Measurements from ENCODE around the gene AOPEP.

Gene AOPEP

GRCh38 chr9:94912700-94913249, 186.3 kb downstream of the AOPEP start:
- H3K27ac ChIP-seq (ENCODE audit: low read depth, low read length): no peak overlapping the region
- H3K4me3 ChIP-seq (ENCODE audit: low read length): no peak overlapping the region
- TF ChIP-seq EZH2phosphoT487 (IDR thresholded peaks at IDR 0.05; ENCODE audit: borderline replicate concordance, low read length) (no peak), CTCF (IDR thresholded peaks at IDR 0.05; ENCODE audit: low read depth, low read length, poor library complexity, severe bottlenecking) (no peak)
- no peak overlapping the region for H3K4me2 ChIP-seq (ENCODE audit: low read length)
- no peaks in the 10 kb centered on the region for H3F3A ChIP-seq (ENCODE audit: control insufficient read depth, insufficient read depth)
- H4K20me1 ChIP-seq (ENCODE audit: control insufficient read depth, insufficient read depth, low read depth, low read length): 0 out of 2 replicates have a peak, but pooled peaks cover 6% of the 10 kb centered on the region
- no peaks in the 10 kb centered on the region for H3K4me1 ChIP-seq (ENCODE audit: control insufficient read depth, low read length)
- no peaks in the 10 kb centered on the region for H3K9me3 ChIP-seq (ENCODE audit: control insufficient read depth, insufficient read depth, low read length)
- no peaks in the 10 kb centered on the region for H3K36me3 ChIP-seq (ENCODE audit: control insufficient read depth, low read length)
- no peaks in the 10 kb centered on the region for H3K79me2 ChIP-seq (ENCODE audit: control insufficient read depth, low read length)
- no peaks in the 10 kb centered on the region for H3K27me3 ChIP-seq (ENCODE audit: control insufficient read depth, low read length)
- no peaks in the 10 kb centered on the region for H3K9me2 ChIP-seq (replicated peaks; ENCODE audit: control insufficient read depth, low read length)

GRCh38 chr9:94913550-94913949, 187.1 kb downstream of the AOPEP start:
- H3K4me3 ChIP-seq (ENCODE audit: low read length): no peak overlapping the region
- no peaks in the 10 kb centered on the region for H3K36me3 ChIP-seq (ENCODE audit: control insufficient read depth, low read length)
- no peaks in the 10 kb centered on the region for H3K9me3 ChIP-seq (ENCODE audit: control insufficient read depth, insufficient read depth, low read length)
- no peaks in the 10 kb centered on the region for H3K27me3 ChIP-seq (ENCODE audit: control insufficient read depth, low read length)
- no peak overlapping the region for H3K27ac ChIP-seq (ENCODE audit: low read depth, low read length)
- no peaks in the 10 kb centered on the region for H3K79me2 ChIP-seq (ENCODE audit: control insufficient read depth, low read length)
- H3K9me2 ChIP-seq (replicated peaks; ENCODE audit: control insufficient read depth, low read length): no peaks in the 10 kb centered on the region
- H3F3A ChIP-seq (ENCODE audit: control insufficient read depth, insufficient read depth): no peaks in the 10 kb centered on the region
- TF ChIP-seq CTCF (IDR thresholded peaks at IDR 0.05; ENCODE audit: low read depth, low read length, poor library complexity, severe bottlenecking) (no peak), EZH2phosphoT487 (IDR thresholded peaks at IDR 0.05; ENCODE audit: borderline replicate concordance, low read length) (no peak)
- H4K20me1 ChIP-seq (ENCODE audit: control insufficient read depth, insufficient read depth, low read depth, low read length): 0 out of 2 replicates have a peak, but pooled peaks cover 6% of the 10 kb centered on the region
- no peaks in the 10 kb centered on the region for H3K4me1 ChIP-seq (ENCODE audit: control insufficient read depth, low read length)
- no peak overlapping the region for H3K4me2 ChIP-seq (ENCODE audit: low read length)

- Histone ChIP-seq H3F3A (ENCODE audit: control insufficient read depth, insufficient read depth) (no peaks in the 10 kb centered on the region), H3K9me3 (ENCODE audit: control insufficient read depth, insufficient read depth, low read length) (no peaks in the 10 kb centered on the region), H3K4me3 (ENCODE audit: low read length) (no peak overlapping the region), H3K9me2 (replicated peaks; ENCODE audit: control insufficient read depth, low read length) (no peaks in the 10 kb centered on the region), H4K20me1 (ENCODE audit: control insufficient read depth, insufficient read depth, low read depth, low read length) (0 out of 2 replicates have a peak, but pooled peaks cover 6% of the 10 kb centered on the region), H3K27ac (ENCODE audit: low read depth, low read length) (no peak overlapping the region), H3K79me2 (ENCODE audit: control insufficient read depth, low read length) (no peaks in the 10 kb centered on the region), H3K4me1 (ENCODE audit: control insufficient read depth, low read length) (no peaks in the 10 kb centered on the region), H3K27me3 (ENCODE audit: control insufficient read depth, low read length) (no peaks in the 10 kb centered on the region), H3K36me3 (ENCODE audit: control insufficient read depth, low read length) (no peaks in the 10 kb centered on the region), H3K4me2 (ENCODE audit: low read length) (no peak overlapping the region)
- TF ChIP-seq EZH2phosphoT487 (IDR thresholded peaks at IDR 0.05; ENCODE audit: borderline replicate concordance, low read length) (no peak), CTCF (IDR thresholded peaks at IDR 0.05; ENCODE audit: low read depth, low read length, poor library complexity, severe bottlenecking) (no peak)
Observed at GRCh38 chr9:94915476-94916450, 189.3 kb downstream of the AOPEP start.

All from DOHH2 (cell line).